GM12878 (cell line): ENCODE data around the gene KCNJ18.
"Not testable (repeated sequence)": the region's sequence is repeated elsewhere in the genome, so short reads cannot be mapped to it uniquely, and the experiment has no call there.

Experiments used
- CTCF ChIP-seq, 3 experiments: IDR thresholded peaks in 2 of 3; conservative IDR thresholded peaks in 1 of 3; 2 replicates each; pipeline ENCODE4 v1.5.1; 2011; ENCODE audit warnings: low read depth in 3 of 3, low read length in 3 of 3, mild to moderate bottlenecking in 3 of 3, control low read depth in 2 of 3, moderate library complexity in 2 of 3, inconsistent platforms in 1 of 3, mixed read lengths in 1 of 3; ENCODE audit not compliant: control insufficient read depth in 2 of 3, insufficient read depth in 1 of 3; ENCODE audit errors: extremely low read depth in 1 of 3
- TF ChIP-seq, protein P1 (sequence below): IDR thresholded peaks from 2 replicates; pipeline ENCODE4 v1.6.1; 2011; ENCODE audit warnings: mild to moderate bottlenecking, low read depth, low read length, moderate library complexity; ENCODE audit not compliant: insufficient replicate concordance

DNA sequence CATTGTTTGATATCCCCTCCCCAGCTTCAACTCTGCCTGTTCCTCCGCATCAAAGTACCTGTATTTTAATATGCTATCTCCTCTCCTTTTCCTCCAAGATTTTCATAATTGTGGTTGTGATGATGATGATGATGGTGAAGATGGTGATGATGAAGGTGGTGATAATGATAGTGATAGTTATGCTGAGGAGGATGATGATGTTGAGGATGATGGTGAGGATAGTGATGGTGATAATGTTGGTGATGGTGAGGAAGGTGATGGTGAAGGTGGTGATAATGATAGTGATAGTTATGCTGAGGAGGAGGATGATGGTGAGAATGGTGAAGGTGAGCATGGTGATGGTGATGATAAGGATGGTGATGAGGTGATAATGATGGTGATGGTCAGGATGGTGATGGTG lies 42.3 kb upstream of the KCNJ18 start:
- TF ChIP-seq, protein P1, sequence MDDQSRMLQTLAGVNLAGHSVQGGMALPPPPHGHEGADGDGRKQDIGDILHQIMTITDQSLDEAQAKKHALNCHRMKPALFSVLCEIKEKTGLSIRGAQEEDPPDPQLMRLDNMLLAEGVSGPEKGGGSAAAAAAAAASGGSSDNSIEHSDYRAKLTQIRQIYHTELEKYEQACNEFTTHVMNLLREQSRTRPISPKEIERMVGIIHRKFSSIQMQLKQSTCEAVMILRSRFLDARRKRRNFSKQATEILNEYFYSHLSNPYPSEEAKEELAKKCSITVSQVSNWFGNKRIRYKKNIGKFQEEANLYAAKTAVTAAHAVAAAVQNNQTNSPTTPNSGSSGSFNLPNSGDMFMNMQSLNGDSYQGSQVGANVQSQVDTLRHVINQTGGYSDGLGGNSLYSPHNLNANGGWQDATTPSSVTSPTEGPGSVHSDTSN: not testable (repeated sequence)
- not testable (repeated sequence) for TF ChIP-seq CTCF (IDR thresholded peaks at IDR 0.05 in 2 of 3, conservative IDR thresholded peaks at IDR 0.05 in 1 of 3; ENCODE audit: control insufficient read depth in 2 of 3, extremely low read depth in 1 of 3, insufficient read depth in 1 of 3, low read depth in 3 of 3, low read length in 3 of 3)
